GM12878 (cell line): ENCODE data around the gene NUMBL. TPM values are rescaled to one million over a fixed set of nuclear protein-coding genes. Genes with fewer than 3 reads are reported as not detected.

Experiments used
- ATAC-seq: fragments of 200-7000 bp; cut with Tn5 transposase; 3 replicates; pipeline ENCODE4 v1.9.1; 2020; ENCODE audit warnings: mild to moderate bottlenecking, moderate library complexity
- BruUV-seq: library from RNA; stranded (reverse); fragments of 400-500 nt; replicated peaks from 2 replicates; lab custom pipeline; 2021; lab: Mats Ljungman, UMichigan
- CTCF ChIA-PET: fragments of 300-600 bp; sonication (Branson Sonifier 250); formaldehyde crosslinking; extraction: SDS; loops from one replicate; lab custom pipeline; 2021; ENCODE audit warnings: inconsistent platforms; lab: Yijun Ruan, JAX
- POLR2A ChIA-PET: fragments of 350-600 bp; formaldehyde crosslinking; extraction: SDS; loops from one replicate; lab custom pipeline; 2021; ENCODE audit warnings: inconsistent platforms; lab: Charles Lee
- RAD21 ChIA-PET: fragments of 300-600 bp; sonication (Branson Sonifier 250); formaldehyde crosslinking; loops from one replicate; lab custom pipeline; 2023; ENCODE audit warnings: antibody characterized with exemption; ENCODE audit not compliant: unreplicated experiment; lab: Charles Lee
- SMC1A ChIA-PET: fragments of 300-600 bp; sonication (Branson Sonifier 250); formaldehyde crosslinking; loops from one replicate; lab custom pipeline; 2023; ENCODE audit not compliant: unreplicated experiment, uncharacterized antibody; lab: Charles Lee
- DNase-seq: peaks from one replicate; pipeline ENCODE4 v3.0.0-alpha.2; 2011; ENCODE audit warnings: low read depth, low spot score
- FAIRE-seq: peaks from 3 replicates; lab custom pipeline; 2011; peaks lifted over from hg19 to GRCh38; lab: Jason Lieb, UNC
- H2AFZ ChIP-seq: 2 replicates; pipeline ENCODE4 v1.6.0; 2011; ENCODE audit warnings: low read depth, low read length, control low read depth; ENCODE audit not compliant: control insufficient read depth
- H3K27ac ChIP-seq: 2 replicates; pipeline ENCODE4 v1.5.1; 2011; ENCODE audit warnings: control low read depth; ENCODE audit not compliant: control insufficient read depth, insufficient read depth
- H3K27me3 ChIP-seq, 2 experiments: replicated peaks in 1 of 2; 2 replicates each; pipeline versions ENCODE4 v1.6.0 to v1.6.1; 2011; ENCODE audit warnings: low read length in 1 of 2; ENCODE audit not compliant: control insufficient read depth in 2 of 2, insufficient read depth in 2 of 2
- H3K36me3 ChIP-seq, 2 experiments: 2 replicates each; pipeline ENCODE4 v1.5.1; 2011; ENCODE audit warnings: low read length in 1 of 2; ENCODE audit not compliant: control insufficient read depth in 2 of 2, insufficient read depth in 2 of 2
- H3K4me1 ChIP-seq: 2 replicates; pipeline ENCODE4 v1.6.1; 2011; ENCODE audit warnings: mild to moderate bottlenecking, low read length, moderate library complexity, mixed read lengths; ENCODE audit not compliant: control insufficient read depth, insufficient read depth
- H3K4me2 ChIP-seq: 2 replicates; pipeline ENCODE4 v1.6.0; 2011; ENCODE audit warnings: control low read depth; ENCODE audit not compliant: control insufficient read depth, insufficient read depth
- H3K4me3 ChIP-seq: fragments of 200-600 bp; sonication (generic); 2 replicates; pipeline ENCODE4 v1.5.1; 2016
- H3K79me2 ChIP-seq: 2 replicates; pipeline ENCODE4 v1.6.0; 2011; ENCODE audit warnings: low read length; ENCODE audit not compliant: control insufficient read depth, insufficient read depth
- H3K9ac ChIP-seq: 2 replicates; pipeline ENCODE4 v1.8.0; 2011; ENCODE audit warnings: low read length, control low read depth, mixed read lengths; ENCODE audit not compliant: control insufficient read depth, insufficient read depth
- H3K9me3 ChIP-seq: replicated peaks from 3 replicates; pipeline ENCODE4 v1.5.1; 2011; ENCODE audit warnings: mild to moderate bottlenecking, low read length; ENCODE audit not compliant: control insufficient read depth, insufficient read depth
- H4K20me1 ChIP-seq: 2 replicates; pipeline ENCODE4 v1.6.0; 2011; ENCODE audit not compliant: control insufficient read depth, insufficient read depth
- ASH2L ChIP-seq: fragments of 300-600, 200-600 bp; sonication (generic); IDR thresholded peaks from 2 replicates; pipeline ENCODE4 v1.6.1; 2017; ENCODE audit warnings: low read depth, mild to moderate bottlenecking, borderline replicate concordance
- BCL11A ChIP-seq: IDR thresholded peaks from 2 replicates; pipeline ENCODE4 v1.6.1; 2011; ENCODE audit warnings: low read depth, low read length
- BHLHE40 ChIP-seq, 2 experiments: fragments of 450-650 bp in 1 of 2; IDR thresholded peaks; 2 replicates each; pipeline ENCODE4 v1.6.1; 2011 to 2017; ENCODE audit warnings: low read depth in 2 of 2, borderline replicate concordance in 1 of 2, improper control_type of control experiment in 1 of 2, low read length in 1 of 2, mild to moderate bottlenecking in 1 of 2
- CHD1 ChIP-seq: IDR thresholded peaks from 2 replicates; pipeline ENCODE4 v1.6.1; 2012; ENCODE audit warnings: low read depth, low read length, improper control_type of control experiment
- HDGF ChIP-seq: fragments of 450-650 bp; IDR thresholded peaks from 2 replicates; pipeline ENCODE4 v1.6.1; 2016; ENCODE audit warnings: antibody characterized with exemption
- JUNB ChIP-seq: IDR thresholded peaks from 2 replicates; pipeline ENCODE4 v1.6.1; 2016; ENCODE audit warnings: antibody characterized with exemption, mild to moderate bottlenecking
- MTA2 ChIP-seq: fragments of 450-650 bp; IDR thresholded peaks from 2 replicates; pipeline ENCODE4 v1.6.1; 2016; ENCODE audit warnings: low read depth, mild to moderate bottlenecking, moderate library complexity
- MYB ChIP-seq: fragments of 150-350 bp; IDR thresholded peaks from 2 replicates; pipeline ENCODE4 v1.6.1; 2014; ENCODE audit warnings: mild to moderate bottlenecking, low read depth, low read length, borderline replicate concordance
- TBL1XR1 ChIP-seq: IDR thresholded peaks from 2 replicates; pipeline ENCODE4 v1.6.1; 2012; ENCODE audit warnings: low read depth, low read length, improper control_type of control experiment
- WGBS: methylation state at CpG from one replicate; pipeline ENCODE4 v1.1.6; 2016; ENCODE audit warnings: low lambda C conversion rate; ENCODE audit not compliant: insufficient replicate concordance, insufficient coverage; ENCODE audit errors: missing lambda C conversion rate; 5-methylcytosine and 5-hydroxymethylcytosine counted together
- in situ Hi-C: fragments of 300-500 bp; cut with MboI; formaldehyde crosslinking; loops from 9 replicates; pipeline ENCODE4 v1.14.3; 2018; ENCODE audit warnings: mixed read lengths
- intact Hi-C: fragments of 100-400 bp; cut with micrococcal nuclease; formaldehyde crosslinking; loops from one replicate; pipeline ENCODE4 v1.14.2; 2022; ENCODE audit not compliant: unreplicated experiment
- polyA plus RNA-seq, 11 experiments: library from polyadenylated mRNA; depleted of rRNA in 4 of 11; unstranded in 6 of 11; stranded (reverse) in 5 of 11; fragments of >200 nt; fragmentation: Nextera tagmentation in 4 of 11; fragmentation: Illumina TruSeq in 1 of 11; extraction: Ambion mirVana in 4 of 11; extraction: Trizol in 1 of 11; gene quantifications; 1 replicate in 1 of 11; 2 replicates in 10 of 11; pipeline versions ENCODE4 v1.2.1 to v1.2.3, GENCODE V29; 2011 to 2016; ENCODE audit warnings: inconsistent platforms in 2 of 11, missing spikeins in 2 of 11, low read depth in 1 of 11
- total RNA-seq, 4 experiments: library from RNA; depleted of rRNA in 3 of 4; stranded (reverse); fragments of >200 nt in 3 of 4; fragmentation: Illumina TruSeq in 1 of 4; extraction: Trizol in 1 of 4; gene quantifications; 2 replicates each; pipeline versions ENCODE4 v1.2.1 to v1.2.3, GENCODE V29; 2013 to 2021
- TF ChIP-seq, protein P1 (sequence below): IDR thresholded peaks from 2 replicates; pipeline ENCODE4 v1.6.1; 2012; ENCODE audit warnings: improper control_type of control experiment, low read depth, low read length; ENCODE audit not compliant: insufficient replicate concordance
- TF ChIP-seq, protein P2 (sequence below): fragments of 450-650 bp; IDR thresholded peaks from 2 replicates; pipeline ENCODE4 v1.6.1; 2017; ENCODE audit warnings: mild to moderate bottlenecking, moderate library complexity
- TF ChIP-seq, protein P3 (sequence below): fragments of 450-650 bp; formaldehyde crosslinking; IDR thresholded peaks from 2 replicates; pipeline ENCODE4 v1.4.0; 2022; ENCODE audit warnings: mild to moderate bottlenecking, moderate library complexity

The NUMBL gene
- total and polyA plus RNA-seq, 10 of the 15 experiments (the other 5 are each of a cell fraction or from before 2014, with no cell fraction given) = 0.16 to 9.4 (median 1.9) TPM

DNA sequence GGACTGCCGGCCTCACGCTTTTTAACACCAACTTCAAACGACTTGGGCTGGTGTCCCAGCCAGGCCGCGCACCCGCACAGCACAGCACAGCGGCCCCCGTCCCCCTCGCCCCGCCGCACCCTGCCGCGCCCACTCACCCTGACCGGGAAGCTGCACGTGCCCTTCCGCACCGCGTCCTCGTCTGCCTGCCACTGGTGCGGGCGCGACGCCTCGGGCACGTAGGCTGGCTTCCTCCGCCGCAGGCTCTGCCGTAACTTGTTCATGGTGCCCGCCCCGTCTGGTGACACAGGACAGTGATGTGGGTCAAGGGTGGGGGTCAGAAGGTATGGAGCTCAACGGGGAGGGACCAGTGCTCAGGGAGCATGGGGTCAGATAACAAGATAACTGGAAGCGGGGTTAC is 6.2 kb downstream of the NUMBL start:
- no peak overlapping the region for H3K4me3 ChIP-seq
- RAD21 ChIA-PET = no interaction called here
- H3K36me3 ChIP-seq = no peaks in the 10 kb centered on the region
- H3K4me1 ChIP-seq = peaks cover 14% of the 10 kb centered on the region
- no peaks in the 10 kb centered on the region for H3K79me2 ChIP-seq
- no peak overlapping the region for H3K4me2 ChIP-seq
- no peaks in the 10 kb centered on the region for H4K20me1 ChIP-seq
- H3K27me3 ChIP-seq = no peaks in the 10 kb centered on the region
- FAIRE-seq (no peak), DNase-seq (no peak), ATAC-seq (no peak)
- POLR2A ChIA-PET = interaction anchor here (0.8 kb wide), 1 partner anchor 71 kb away, joined by 4 read pairs; no protein-coding TSS in a partner anchor
- SMC1A ChIA-PET = interaction anchor here (1.6 kb wide), 1 partner anchor 93 kb away, joined by 3 read pairs; no protein-coding TSS in a partner anchor
- no peak overlapping the region for H3K27ac ChIP-seq
- 93% methylated on average over 25 of the region's 32 CpGs for WGBS
- BruUV-seq = no TSS peak
- in situ Hi-C loops (no loop called here), intact Hi-C loops (no loop called here)
- no peak overlapping the region for H2AFZ ChIP-seq
- no peak overlapping the region for H3K9ac ChIP-seq
- CTCF ChIA-PET = interaction anchor here (1.6 kb wide), 1 partner anchor 136 kb away, joined by 3 read pairs; no protein-coding TSS in a partner anchor
- H3K9me3 ChIP-seq = no peaks in the 10 kb centered on the region
- TF ChIP-seq BHLHE40 (IDR thresholded peaks at IDR 0.05; ENCODE audit: borderline replicate concordance in 1 of 2, low read depth in 2 of 2, low read length in 1 of 2) = no peak
- no peak for TF ChIP-seq JUNB
- no peak for TF ChIP-seq MTA2
- TF ChIP-seq HDGF = no peak
- TF ChIP-seq CHD1 = no peak
- TF ChIP-seq MYB = no peak
- TF ChIP-seq ASH2L = no peak
- TF ChIP-seq, protein P1, sequence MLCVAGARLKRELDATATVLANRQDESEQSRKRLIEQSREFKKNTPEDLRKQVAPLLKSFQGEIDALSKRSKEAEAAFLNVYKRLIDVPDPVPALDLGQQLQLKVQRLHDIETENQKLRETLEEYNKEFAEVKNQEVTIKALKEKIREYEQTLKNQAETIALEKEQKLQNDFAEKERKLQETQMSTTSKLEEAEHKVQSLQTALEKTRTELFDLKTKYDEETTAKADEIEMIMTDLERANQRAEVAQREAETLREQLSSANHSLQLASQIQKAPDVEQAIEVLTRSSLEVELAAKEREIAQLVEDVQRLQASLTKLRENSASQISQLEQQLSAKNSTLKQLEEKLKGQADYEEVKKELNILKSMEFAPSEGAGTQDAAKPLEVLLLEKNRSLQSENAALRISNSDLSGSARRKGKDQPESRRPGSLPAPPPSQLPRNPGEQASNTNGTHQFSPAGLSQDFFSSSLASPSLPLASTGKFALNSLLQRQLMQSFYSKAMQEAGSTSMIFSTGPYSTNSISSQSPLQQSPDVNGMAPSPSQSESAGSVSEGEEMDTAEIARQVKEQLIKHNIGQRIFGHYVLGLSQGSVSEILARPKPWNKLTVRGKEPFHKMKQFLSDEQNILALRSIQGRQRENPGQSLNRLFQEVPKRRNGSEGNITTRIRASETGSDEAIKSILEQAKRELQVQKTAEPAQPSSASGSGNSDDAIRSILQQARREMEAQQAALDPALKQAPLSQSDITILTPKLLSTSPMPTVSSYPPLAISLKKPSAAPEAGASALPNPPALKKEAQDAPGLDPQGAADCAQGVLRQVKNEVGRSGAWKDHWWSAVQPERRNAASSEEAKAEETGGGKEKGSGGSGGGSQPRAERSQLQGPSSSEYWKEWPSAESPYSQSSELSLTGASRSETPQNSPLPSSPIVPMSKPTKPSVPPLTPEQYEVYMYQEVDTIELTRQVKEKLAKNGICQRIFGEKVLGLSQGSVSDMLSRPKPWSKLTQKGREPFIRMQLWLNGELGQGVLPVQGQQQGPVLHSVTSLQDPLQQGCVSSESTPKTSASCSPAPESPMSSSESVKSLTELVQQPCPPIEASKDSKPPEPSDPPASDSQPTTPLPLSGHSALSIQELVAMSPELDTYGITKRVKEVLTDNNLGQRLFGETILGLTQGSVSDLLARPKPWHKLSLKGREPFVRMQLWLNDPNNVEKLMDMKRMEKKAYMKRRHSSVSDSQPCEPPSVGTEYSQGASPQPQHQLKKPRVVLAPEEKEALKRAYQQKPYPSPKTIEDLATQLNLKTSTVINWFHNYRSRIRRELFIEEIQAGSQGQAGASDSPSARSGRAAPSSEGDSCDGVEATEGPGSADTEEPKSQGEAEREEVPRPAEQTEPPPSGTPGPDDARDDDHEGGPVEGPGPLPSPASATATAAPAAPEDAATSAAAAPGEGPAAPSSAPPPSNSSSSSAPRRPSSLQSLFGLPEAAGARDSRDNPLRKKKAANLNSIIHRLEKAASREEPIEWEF = no peak
- TF ChIP-seq, protein P2, sequence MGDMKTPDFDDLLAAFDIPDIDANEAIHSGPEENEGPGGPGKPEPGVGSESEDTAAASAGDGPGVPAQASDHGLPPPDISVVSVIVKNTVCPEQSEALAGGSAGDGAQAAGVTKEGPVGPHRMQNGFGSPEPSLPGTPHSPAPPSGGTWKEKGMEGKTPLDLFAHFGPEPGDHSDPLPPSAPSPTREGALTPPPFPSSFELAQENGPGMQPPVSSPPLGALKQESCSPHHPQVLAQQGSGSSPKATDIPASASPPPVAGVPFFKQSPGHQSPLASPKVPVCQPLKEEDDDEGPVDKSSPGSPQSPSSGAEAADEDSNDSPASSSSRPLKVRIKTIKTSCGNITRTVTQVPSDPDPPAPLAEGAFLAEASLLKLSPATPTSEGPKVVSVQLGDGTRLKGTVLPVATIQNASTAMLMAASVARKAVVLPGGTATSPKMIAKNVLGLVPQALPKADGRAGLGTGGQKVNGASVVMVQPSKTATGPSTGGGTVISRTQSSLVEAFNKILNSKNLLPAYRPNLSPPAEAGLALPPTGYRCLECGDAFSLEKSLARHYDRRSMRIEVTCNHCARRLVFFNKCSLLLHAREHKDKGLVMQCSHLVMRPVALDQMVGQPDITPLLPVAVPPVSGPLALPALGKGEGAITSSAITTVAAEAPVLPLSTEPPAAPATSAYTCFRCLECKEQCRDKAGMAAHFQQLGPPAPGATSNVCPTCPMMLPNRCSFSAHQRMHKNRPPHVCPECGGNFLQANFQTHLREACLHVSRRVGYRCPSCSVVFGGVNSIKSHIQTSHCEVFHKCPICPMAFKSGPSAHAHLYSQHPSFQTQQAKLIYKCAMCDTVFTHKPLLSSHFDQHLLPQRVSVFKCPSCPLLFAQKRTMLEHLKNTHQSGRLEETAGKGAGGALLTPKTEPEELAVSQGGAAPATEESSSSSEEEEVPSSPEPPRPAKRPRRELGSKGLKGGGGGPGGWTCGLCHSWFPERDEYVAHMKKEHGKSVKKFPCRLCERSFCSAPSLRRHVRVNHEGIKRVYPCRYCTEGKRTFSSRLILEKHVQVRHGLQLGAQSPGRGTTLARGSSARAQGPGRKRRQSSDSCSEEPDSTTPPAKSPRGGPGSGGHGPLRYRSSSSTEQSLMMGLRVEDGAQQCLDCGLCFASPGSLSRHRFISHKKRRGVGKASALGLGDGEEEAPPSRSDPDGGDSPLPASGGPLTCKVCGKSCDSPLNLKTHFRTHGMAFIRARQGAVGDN = no peak
- TF ChIP-seq, protein P3, sequence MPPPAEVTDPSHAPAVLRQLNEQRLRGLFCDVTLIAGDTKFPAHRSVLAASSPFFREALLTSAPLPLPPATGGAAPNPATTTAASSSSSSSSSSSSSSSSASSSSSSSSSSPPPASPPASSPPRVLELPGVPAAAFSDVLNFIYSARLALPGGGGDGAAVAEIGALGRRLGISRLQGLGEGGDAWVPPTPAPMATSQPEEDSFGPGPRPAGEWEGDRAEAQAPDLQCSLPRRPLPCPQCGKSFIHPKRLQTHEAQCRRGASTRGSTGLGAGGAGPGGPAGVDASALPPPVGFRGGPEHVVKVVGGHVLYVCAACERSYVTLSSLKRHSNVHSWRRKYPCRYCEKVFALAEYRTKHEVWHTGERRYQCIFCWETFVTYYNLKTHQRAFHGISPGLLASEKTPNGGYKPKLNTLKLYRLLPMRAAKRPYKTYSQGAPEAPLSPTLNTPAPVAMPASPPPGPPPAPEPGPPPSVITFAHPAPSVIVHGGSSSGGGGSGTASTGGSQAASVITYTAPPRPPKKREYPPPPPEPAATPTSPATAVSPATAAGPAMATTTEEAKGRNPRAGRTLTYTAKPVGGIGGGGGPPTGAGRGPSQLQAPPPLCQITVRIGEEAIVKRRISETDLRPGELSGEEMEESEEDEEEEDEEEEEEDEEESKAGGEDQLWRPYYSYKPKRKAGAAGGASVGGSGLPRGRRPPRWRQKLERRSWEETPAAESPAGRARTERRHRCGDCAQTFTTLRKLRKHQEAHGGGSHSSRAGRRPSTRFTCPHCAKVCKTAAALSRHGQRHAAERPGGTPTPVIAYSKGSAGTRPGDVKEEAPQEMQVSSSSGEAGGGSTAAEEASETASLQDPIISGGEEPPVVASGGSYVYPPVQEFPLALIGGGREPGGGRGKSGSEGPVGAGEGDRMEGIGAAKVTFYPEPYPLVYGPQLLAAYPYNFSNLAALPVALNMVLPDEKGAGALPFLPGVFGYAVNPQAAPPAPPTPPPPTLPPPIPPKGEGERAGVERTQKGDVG = no peak
- TF ChIP-seq BCL11A = no peak
- no peak for TF ChIP-seq TBL1XR1
